Right kidney (tissue), 1 donor: ENCODE data around the gene HDAC9.

Experiments
- DNase-seq: peaks from one replicate; pipeline ENCODE4 v3.0.0-alpha.2; 2016

The HDAC9 gene

GRCh38 chr7:18849130-18849529 lies 353.6 kb downstream of the HDAC9 start:
- DNase-seq, result no peak

- DNase-seq, result no peak
Observed at GRCh38 chr7:18855796-18856195, 360.2 kb downstream of the HDAC9 start.

GRCh38 chr7:18858232-18858631 lies 362.7 kb downstream of the HDAC9 start:
- DNase-seq, result no peak

- DNase-seq, result no peak
Observed at GRCh38 chr7:18859318-18859717, 363.8 kb downstream of the HDAC9 start.

- DNase-seq, result no peak
Observed at GRCh38 chr7:18860221-18860620, 364.7 kb downstream of the HDAC9 start.

- no peak for DNase-seq
Observed at GRCh38 chr7:18861514-18862118, 366.1 kb downstream of the HDAC9 start.

- DNase-seq, result no peak
Observed at GRCh38 chr7:18864967-18865366, 369.4 kb downstream of the HDAC9 start.

- DNase-seq, result no peak
Observed at GRCh38 chr7:18866359-18867036, 370.9 kb downstream of the HDAC9 start.

- DNase-seq, result no peak
Observed at GRCh38 chr7:18872344-18872743, 376.8 kb downstream of the HDAC9 start.

GRCh38 chr7:18873734-18874336 lies 378.3 kb downstream of the HDAC9 start:
- DNase-seq, result no peak

- no peak for DNase-seq
Observed at GRCh38 chr7:18874880-18875279, 379.3 kb downstream of the HDAC9 start.

- no peak for DNase-seq
Observed at GRCh38 chr7:18877874-18878273, 382.3 kb downstream of the HDAC9 start.

GRCh38 chr7:18886832-18887231 lies 391.3 kb downstream of the HDAC9 start:
- no peak for DNase-seq

- no peak for DNase-seq
Observed at GRCh38 chr7:18889436-18889835, 393.9 kb downstream of the HDAC9 start.

GRCh38 chr7:18890134-18890533 lies 394.6 kb downstream of the HDAC9 start:
- DNase-seq, result no peak

- peak; percentile 3 for DNase-seq
Observed at GRCh38 chr7:18890885-18891621, 395.5 kb downstream of the HDAC9 start.

GRCh38 chr7:18893156-18893555 lies 397.6 kb downstream of the HDAC9 start:
- no peak for DNase-seq

- no peak for DNase-seq
Observed at GRCh38 chr7:18894155-18894554, 398.6 kb downstream of the HDAC9 start.

GRCh38 chr7:18895456-18895855 lies 399.9 kb downstream of the HDAC9 start:
- DNase-seq, result no peak

- peak; percentile 3 for DNase-seq
Observed at GRCh38 chr7:18896343-18896975, 400.9 kb downstream of the HDAC9 start.

- DNase-seq, result no peak
Observed at GRCh38 chr7:18900236-18900635, 404.7 kb downstream of the HDAC9 start.

- DNase-seq, result no peak
Observed at GRCh38 chr7:18900803-18901202, 405.3 kb downstream of the HDAC9 start.

- DNase-seq, result no peak
Observed at GRCh38 chr7:18901351-18901750, 405.8 kb downstream of the HDAC9 start.
